Measurements from ENCODE around the gene MIS18A. TPM values are rescaled to one million over a fixed set of nuclear protein-coding genes. Genes with fewer than 3 reads are reported as not detected.
"Not testable (repeated sequence)": the region's sequence is repeated elsewhere in the genome, so short reads cannot be mapped to it uniquely, and the experiment has no call there.

MIS18A gene
- total RNA-seq, 1 experiment from 2014 or later, result 33.4 TPM

DNA sequence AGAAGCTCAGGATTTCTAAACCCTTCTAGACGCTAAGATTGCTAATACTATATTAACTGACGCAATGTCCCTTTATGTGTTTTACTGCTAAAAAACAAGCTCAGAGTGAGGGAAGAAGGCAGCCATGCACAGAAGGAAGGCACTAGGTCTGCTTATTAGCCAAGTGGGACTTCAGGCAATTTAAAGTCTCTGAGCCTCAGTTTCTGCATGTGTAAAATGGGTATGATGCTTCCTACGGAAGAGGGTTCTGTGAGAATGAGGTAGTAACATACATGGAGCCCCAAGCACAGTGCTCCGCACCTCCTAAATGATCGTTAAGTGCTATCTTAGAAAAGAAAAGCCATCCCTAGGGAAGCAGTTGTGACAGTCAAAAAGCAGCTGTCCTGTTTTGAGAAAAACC is 16.9 kb downstream of the MIS18A start:
- in situ Hi-C loops (cut with HindIII; ENCODE audit: low pct_unique_long_range_greater_than_20kb, low sequenced_read_pairs), result no loop called here
- no peak for DNase-seq (ENCODE audit: low read depth)

DNA sequence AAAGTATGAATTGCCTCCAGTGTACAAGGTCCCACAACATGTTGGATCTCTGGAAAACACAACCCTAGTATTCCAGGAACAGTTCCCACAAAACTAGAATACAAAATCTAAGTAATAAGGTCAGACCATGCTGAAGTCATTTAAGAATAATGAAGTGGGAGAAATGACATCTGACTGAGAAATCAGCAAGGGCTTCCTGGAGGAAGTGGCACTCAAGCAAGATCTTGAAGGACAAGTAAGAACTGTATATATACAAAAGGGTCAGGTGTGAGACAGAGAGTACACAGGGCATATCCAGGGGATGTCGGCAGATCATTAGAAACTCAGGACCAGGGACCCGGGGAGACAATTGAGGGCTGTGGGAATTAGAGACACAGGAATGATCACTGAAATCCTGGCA is 18.7 kb downstream of the MIS18A start:
- in situ Hi-C loops (cut with HindIII; ENCODE audit: low pct_unique_long_range_greater_than_20kb, low sequenced_read_pairs), result no loop called here
- no peak for DNase-seq (ENCODE audit: low read depth)

DNA sequence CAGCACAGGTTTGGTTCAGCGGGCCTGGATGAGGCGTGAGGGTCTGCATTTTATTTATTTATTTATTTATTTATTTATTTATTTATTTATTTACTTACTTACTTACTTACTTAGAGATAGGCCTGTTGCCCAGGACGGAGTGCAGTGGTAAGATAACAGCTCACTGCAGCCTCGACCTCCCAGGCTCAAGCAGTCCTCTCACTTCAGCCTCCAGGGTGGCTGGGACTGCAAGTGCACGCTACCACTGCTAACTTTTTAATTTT is 20.1 kb downstream of the MIS18A start:
- DNase-seq (ENCODE audit: low read depth); in situ Hi-C loops (cut with HindIII; ENCODE audit: low pct_unique_long_range_greater_than_20kb, low sequenced_read_pairs): not testable (repeated sequence)

DNA sequence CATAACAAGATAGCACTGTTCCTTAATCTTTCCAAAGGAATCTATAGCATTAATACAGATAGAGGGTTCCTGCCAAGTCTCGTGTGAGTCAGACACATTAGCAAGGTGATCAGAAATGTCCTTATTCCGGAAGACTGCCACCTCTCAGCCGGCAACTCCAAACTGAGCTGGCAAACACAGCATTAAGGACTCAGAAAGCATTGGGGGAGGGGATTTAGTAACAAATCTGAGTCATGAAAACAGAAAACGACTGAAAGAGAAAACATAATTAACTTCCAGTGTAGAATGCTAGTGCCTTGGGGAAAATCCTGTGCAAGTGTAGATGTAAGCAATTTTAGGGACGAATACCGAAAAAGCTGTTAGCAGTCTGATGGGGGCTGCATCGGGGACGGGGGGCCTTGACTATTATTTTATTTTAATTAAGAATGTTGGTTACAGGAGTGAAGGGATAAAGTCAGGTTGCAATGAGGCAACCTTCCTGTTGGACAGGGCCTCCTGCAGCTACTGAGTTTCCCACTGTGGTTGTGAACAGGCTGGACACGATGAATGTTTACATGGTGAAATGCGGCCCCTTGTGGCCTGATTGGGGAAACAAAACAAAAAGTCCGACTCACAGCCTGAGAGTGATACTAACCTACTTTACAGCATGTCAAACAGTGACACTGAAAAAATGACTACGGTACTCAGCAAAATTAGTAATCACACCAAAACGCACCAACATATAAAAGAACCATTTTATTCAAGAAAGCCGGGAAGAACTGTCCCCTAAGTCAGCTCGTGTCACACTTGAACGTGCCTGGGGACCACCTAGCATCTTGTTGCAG is 20.7 kb downstream of the MIS18A start:
- in situ Hi-C loops (cut with HindIII; ENCODE audit: low pct_unique_long_range_greater_than_20kb, low sequenced_read_pairs), result no loop called here
- peak; percentile 81 for DNase-seq (ENCODE audit: low read depth)

DNA sequence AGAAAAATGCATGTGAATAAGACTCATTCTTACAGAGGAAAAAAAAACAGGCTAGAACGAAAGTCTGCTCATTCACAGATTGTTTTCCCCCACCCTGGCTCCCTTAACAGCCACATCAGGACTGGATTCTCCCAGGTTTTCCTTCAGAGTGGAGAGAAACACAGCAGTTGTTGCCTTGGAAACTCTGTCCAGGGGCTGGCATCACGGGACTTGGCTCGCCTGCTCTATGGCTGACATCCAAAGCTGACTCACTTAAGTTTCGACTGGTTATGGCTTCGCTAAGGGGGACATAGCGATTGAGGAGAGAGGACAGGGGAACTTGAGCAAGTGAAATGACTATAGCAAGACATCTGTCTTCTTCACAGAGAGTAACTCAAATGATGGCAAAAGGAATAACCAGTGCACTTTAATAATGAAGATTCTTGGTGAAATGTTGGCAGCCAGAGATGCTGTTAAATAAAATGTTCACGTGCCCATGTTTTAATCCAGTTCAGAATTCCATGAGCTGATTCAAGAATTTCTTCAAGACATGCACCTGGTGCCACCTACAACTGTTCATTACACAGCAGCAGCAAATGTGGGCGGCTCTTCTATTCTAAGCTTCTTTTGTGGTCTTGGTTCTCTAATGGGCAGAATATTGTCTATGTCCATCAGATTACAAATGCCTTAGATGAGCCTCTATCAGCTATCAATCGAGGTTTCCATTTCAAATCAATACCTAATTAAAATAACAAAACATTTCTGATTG is 21.8 kb downstream of the MIS18A start:
- in situ Hi-C loops (cut with HindIII; ENCODE audit: low pct_unique_long_range_greater_than_20kb, low sequenced_read_pairs), result no loop called here
- DNase-seq (ENCODE audit: low read depth), result peak; percentile 89

DNA sequence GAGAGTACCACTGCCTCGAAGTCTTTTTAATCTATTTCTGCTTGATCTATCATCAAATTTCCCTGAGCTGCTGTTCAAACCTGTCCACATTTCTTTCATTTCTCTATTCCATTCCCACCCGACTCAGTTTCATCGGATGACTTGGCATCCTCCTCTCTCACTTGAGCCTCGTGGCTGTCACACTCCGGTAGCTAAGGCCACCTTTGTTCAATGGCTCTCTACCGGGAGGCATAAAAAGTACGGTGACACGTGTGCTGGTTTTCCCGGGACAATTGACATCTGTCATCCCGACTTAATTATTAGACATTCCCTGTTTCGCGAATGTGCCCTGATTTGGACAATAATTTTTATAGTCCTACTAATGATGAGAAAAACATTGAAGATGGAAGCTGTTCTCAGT is 22.6 kb downstream of the MIS18A start:
- in situ Hi-C loops (cut with HindIII; ENCODE audit: low pct_unique_long_range_greater_than_20kb, low sequenced_read_pairs), result no loop called here
- peak; percentile 55 for DNase-seq (ENCODE audit: low read depth)

DNA sequence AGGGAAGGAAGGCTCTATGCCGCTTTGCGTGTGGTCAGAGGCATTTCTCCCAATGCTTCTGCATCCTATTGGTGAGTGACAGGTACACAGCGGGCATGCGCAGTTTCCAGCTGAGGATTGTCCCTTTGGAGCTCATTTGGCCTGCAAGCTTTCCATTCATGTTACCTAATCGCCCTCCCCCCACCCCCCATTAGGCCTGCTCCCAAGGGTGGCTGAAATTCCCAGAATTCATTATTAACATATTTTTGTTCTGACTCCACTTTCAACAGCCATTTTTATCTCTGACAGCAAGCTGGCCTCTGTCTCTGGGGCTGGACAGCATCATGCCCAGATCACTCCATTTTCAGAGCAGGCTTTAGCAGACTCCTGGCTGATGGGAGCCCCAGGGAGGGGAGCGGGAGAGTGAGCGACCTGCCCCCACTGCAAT is 25.6 kb downstream of the MIS18A start:
- no peak for DNase-seq (ENCODE audit: low read depth)
- in situ Hi-C loops (cut with HindIII; ENCODE audit: low pct_unique_long_range_greater_than_20kb, low sequenced_read_pairs), result no loop called here

DNA sequence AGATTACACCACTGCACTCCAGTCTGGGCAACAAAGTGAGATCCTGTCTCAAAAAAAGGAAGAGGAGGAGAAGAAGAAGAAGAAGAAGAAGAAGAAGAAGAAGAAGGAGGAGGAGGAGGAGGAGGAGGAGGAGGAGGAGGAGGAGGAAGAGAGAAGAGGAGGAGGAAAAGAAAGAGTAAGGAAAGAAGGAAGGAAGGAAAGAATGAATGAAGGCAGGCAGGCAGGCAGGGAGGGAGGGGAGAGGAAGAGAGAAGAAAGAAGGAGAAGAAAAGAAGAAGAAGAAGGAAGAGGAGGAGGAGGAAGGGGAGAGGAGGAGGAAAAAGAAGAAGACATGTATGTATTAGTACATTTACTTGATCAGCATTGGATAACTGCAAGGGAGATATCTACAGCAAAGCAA is 26.7 kb downstream of the MIS18A start:
- DNase-seq (ENCODE audit: low read depth), result no peak
- in situ Hi-C loops (cut with HindIII; ENCODE audit: low pct_unique_long_range_greater_than_20kb, low sequenced_read_pairs), result no loop called here

DNA sequence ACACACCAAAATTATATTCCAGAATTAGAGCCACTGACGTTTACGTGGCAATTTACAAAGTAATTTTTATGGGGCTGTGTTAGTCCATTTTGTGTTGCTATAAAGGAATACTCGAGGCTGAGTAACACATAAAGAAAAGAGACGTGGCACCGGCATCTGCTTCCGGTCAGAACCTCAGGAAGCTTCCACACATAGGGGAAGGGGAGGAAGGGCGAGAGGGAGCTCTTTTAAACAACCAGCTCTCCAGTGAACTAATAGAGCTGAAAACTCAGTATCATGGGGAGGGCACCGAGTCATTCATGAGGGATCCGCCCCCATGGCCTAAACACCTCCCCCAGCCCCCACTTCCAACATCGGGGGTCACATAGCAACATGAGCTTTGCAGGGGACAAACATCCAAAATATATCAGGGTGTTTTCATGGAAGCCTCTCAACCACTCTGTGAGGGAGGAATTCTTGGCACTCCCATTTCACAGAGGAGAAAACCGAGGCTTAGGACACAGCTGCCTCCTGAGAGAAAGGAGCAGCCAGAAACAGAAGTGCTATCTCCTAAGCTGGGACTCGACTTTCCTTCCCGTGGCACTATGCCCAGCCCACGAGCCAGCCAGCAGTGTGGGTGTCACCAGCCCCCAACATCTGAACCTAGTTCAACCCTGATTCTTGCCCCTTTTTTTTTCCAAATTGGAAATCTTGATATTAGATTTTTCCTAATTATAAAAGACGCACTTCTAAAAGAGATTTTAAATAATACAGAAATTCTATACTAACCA is 29.2 kb downstream of the MIS18A start:
- in situ Hi-C loops (cut with HindIII; ENCODE audit: low pct_unique_long_range_greater_than_20kb, low sequenced_read_pairs), result no loop called here

DNA sequence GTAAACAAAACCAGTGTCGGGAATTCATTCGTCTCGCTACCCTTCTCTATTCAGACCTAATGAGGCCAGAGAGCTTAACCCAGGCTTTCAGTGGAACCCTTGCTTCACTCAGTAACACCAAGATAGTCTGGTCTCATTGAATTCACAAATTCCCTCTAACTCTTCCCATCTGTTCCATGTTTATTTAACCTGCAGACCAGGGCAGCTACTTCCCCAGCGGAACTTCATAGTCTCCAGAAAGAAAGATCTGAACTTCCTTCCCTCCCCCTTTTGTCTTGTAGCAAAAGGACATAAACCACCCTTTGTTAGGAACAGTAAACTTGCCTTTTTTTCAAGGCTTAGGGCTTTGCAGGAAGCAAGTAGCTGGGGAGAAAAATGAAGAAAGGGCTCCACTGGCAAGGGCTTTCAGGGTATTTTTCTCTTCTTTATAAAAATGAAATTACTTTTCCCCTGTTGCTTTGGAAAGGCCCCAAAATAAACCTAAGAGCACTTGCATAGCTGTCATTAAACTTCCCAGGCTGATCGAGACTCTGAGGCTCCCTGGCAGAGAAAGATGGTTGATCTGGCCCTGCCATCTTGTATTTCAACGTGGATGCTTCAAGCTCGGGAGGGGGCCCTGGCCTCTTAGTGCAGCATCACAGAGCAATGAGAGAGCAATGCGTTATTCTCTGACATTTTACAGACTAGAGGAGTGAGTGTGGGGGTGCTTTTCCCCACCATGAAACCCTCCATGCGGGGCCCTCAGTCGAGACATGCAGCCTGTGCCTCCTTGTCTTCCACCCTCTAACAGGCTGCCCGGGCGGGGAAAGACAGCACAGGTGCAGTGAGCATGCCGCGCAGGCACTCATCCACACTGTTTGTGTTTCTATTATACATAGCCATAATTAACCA is 30.0 kb downstream of the MIS18A start:
- in situ Hi-C loops (cut with HindIII; ENCODE audit: low pct_unique_long_range_greater_than_20kb, low sequenced_read_pairs), result no loop called here

More for the DNA sequence above, 29.2 kb downstream of the MIS18A start:
- DNase-seq (ENCODE audit: low read depth), result no peak

DNA sequence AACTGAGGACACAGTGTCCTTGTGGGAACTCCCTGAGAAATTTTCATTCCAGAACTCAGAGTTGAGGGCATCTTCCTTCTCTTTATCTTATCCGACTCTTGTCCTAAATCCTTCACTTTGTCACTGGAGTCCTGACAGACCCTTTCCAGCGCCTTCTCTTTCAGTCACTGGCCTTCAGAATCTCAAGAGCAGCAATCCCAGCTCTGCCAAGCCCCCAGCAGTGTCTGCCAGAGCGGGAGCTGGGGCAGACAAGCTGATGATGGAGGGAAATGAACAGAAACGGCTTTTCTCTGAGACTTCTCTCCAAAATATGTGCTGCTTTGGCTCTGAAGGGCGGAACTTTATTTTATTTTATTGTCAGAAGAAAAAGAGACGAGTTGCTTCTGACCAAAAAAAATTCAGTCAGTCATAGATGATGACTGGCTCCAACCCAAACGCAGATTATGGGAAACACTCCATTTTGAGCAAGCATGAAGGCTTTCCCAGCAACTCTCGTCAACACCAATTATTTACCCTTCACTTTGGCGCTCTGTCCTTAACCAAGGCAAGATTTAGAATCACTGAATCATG is 32.2 kb downstream of the MIS18A start:
- in situ Hi-C loops (cut with HindIII; ENCODE audit: low pct_unique_long_range_greater_than_20kb, low sequenced_read_pairs), result no loop called here
- no peak for DNase-seq (ENCODE audit: low read depth)

More for the DNA sequence above, 30.0 kb downstream of the MIS18A start:
- no peak for DNase-seq (ENCODE audit: low read depth)

DNA sequence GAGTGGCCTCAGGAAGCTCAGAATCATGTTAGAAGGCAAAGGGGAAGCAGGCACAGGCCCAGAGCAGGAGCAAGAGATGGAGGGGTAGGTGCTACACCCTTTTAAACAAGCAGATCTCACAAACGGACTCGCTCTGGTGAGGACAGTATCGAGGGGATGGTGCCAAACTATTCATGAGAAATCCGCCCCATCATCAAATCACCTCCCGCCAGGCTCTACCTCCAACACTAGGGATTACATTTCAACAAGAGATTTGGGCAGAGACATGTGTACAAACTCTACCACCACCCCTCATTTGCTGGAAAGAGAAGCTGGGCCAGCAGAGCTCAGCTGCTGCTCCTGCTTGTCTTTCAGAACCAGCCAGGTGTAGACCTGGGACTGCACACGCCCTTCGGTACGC is 32.9 kb downstream of the MIS18A start:
- no peak for DNase-seq (ENCODE audit: low read depth)
- in situ Hi-C loops (cut with HindIII; ENCODE audit: low pct_unique_long_range_greater_than_20kb, low sequenced_read_pairs), result no loop called here

DNA sequence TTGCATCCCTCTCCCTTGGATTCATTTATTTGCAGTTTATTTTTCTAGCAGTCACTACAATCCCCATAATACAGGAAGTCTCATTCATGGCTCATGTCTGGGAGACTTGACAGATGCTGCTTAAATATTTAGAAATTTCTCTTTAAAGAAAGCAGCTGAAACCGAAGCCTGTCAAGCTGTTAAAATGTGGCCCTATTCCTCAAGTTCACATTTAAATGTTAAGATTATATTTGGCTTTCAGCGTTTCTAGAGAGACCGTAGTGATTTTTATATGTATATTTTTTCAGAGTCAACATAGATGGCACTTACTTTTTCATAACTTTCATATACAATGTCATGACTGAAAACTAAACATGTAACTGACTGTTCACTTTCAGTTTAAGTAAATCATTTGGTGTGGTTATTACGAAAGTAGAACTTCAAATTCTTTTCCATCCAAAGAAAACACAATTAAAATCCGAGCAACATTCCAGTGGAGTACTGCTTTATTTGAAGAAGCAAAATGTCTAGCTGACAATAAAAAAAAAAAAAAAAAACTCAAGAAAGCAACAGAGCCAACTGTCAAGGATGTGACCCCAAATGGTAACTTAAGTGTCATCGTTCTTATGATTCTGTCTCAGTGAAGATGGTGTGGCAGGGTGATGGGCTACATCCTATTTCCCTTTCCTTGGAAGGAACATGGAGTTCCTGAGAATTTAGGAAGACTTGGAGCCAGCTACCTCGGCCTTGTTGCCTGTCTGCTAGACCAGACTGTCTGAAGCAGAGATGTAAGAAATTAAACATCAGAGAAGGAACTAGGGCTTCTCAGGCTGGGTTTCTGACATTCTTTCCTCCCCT is 37.8 kb downstream of the MIS18A start:
- DNase-seq (ENCODE audit: low read depth), result no peak
- in situ Hi-C loops (cut with HindIII; ENCODE audit: low pct_unique_long_range_greater_than_20kb, low sequenced_read_pairs), result no loop called here

DNA sequence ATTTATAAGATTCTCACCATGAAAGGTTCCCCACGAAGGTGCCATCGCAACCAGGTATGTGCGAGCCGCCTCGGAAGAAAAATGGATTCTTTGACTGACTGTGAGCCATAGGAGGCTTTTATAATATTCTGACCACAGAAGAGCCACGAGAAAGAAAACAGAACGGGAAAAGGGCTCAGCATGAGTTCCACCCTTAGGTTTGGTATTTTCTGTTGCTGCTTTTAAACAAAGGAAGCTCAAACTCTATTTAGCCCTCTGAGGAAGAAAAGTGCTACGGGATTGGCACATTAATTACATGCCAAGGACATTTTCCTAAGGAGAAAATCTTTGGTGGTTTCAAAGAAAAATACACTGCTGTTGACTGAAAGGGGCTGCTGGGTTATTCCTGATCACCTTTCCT is 39.3 kb downstream of the MIS18A start:
- in situ Hi-C loops (cut with HindIII; ENCODE audit: low pct_unique_long_range_greater_than_20kb, low sequenced_read_pairs), result no loop called here
- no peak for DNase-seq (ENCODE audit: low read depth)

DNA sequence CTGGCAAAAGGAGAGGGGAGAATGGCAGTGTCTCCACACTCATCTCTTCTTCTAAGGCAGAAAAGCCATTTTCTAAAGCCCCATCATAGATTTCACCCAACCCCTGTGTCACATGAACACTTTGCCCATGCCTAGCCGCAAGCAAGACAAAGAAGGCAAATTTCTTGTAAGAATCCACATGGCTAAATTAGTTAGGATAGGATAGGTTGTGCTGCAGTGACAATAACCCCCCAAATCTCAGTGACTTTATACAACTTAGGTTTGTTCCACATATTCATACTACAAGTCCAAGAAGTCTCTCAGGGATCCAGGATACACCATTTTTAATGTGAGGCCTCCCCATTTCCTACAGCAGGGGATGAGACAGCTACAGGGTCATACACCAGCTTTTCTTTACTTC is 40.8 kb downstream of the MIS18A start:
- DNase-seq (ENCODE audit: low read depth), result no peak
- in situ Hi-C loops (cut with HindIII; ENCODE audit: low pct_unique_long_range_greater_than_20kb, low sequenced_read_pairs), result no loop called here

DNA sequence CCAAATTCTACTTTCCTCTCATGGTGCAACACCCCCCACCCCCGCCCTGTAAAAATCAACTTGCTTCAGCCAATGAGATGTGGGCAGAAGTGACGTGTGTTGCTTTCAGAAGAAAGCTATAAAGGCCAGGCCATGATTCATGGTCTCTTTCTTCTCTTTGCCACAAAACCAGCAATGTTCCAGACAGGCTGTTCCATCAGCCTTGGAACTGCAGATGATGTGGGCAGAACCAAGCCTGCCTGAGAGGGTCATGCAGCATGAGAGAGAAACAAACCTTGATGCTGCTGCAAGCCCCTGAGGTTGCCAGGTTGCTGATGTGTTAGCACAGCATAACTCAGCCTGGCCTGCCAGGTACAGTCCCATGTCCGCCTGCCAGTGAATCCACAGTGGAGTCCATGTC is 41.8 kb downstream of the MIS18A start:
- in situ Hi-C loops (cut with HindIII; ENCODE audit: low pct_unique_long_range_greater_than_20kb, low sequenced_read_pairs), result no loop called here
- DNase-seq (ENCODE audit: low read depth), result no peak

DNA sequence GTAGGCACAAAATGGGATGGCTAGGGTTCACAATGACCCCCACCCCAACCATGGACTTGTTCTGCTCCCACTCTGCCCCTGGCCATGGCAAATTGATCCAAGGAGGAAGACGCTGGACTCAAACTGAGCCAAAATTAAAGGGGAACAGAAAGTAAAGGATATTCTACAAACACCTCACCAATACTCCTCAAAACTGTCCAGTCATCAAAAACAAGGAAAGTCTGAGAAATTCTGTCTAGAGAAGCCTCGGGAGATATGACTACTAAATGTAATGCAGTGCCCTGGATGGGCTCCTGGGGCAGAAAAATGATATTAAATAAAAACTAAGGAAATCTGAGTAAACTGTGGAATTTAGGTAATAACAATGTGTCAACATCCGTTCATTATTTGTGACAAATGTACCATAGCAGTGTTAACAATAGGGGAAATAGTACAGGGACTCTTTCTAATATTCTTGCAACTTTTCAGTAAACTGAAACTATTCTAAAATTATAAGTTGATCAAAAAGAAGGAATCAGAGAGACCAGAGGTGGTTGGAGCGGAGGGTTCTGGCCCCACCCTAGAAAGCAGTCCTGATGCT is 45.0 kb downstream of the MIS18A start:
- DNase-seq (ENCODE audit: low read depth), result no peak
- in situ Hi-C loops (cut with HindIII; ENCODE audit: low pct_unique_long_range_greater_than_20kb, low sequenced_read_pairs), result no loop called here

Measured in Caki2 (cell line).